ENCODE data around the gene SETX.

The SETX gene, protein sequence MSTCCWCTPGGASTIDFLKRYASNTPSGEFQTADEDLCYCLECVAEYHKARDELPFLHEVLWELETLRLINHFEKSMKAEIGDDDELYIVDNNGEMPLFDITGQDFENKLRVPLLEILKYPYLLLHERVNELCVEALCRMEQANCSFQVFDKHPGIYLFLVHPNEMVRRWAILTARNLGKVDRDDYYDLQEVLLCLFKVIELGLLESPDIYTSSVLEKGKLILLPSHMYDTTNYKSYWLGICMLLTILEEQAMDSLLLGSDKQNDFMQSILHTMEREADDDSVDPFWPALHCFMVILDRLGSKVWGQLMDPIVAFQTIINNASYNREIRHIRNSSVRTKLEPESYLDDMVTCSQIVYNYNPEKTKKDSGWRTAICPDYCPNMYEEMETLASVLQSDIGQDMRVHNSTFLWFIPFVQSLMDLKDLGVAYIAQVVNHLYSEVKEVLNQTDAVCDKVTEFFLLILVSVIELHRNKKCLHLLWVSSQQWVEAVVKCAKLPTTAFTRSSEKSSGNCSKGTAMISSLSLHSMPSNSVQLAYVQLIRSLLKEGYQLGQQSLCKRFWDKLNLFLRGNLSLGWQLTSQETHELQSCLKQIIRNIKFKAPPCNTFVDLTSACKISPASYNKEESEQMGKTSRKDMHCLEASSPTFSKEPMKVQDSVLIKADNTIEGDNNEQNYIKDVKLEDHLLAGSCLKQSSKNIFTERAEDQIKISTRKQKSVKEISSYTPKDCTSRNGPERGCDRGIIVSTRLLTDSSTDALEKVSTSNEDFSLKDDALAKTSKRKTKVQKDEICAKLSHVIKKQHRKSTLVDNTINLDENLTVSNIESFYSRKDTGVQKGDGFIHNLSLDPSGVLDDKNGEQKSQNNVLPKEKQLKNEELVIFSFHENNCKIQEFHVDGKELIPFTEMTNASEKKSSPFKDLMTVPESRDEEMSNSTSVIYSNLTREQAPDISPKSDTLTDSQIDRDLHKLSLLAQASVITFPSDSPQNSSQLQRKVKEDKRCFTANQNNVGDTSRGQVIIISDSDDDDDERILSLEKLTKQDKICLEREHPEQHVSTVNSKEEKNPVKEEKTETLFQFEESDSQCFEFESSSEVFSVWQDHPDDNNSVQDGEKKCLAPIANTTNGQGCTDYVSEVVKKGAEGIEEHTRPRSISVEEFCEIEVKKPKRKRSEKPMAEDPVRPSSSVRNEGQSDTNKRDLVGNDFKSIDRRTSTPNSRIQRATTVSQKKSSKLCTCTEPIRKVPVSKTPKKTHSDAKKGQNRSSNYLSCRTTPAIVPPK (N-terminal part only)

DNA sequence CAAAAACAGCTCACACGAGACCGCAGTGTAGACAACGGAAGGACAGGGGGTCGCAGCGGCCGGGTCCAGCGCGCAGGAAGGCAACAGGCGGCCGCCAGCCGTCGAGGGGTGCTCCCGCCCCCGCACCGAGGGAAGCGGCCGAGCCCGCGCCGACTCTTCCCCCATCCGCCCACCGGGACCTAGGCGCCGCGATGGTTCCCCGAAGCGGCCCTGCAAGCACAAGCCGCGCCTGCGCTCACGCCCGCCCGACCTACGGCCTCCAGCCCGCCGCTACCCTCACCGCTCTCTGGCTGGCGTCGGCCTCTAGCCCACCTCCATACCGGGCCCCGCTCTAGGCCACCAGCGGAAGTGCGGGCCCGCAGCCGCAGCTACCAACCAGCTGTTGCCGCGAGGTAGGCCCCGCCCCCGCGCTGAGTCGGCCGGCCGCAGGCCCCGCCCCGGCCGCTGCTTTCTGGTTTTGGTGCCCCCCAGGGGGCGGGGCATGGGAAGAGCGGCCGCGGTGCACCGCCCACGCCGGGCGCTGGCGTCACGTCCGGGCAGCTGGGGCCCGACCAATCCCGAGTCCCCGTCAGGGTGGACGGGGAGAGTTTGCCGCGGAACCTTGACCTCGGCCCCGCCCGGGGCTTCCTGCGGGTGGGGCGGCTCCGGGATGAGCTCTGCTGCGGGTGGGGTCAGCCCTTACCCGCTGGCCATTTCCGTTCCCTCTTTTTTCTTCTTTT lies at the start of gene SETX:
SETX (minus strand) TSS at position 350 of the 719 bp plus-strand sequence. CDS start 5,558 bp downstream, outside the sequence.
- DNase-seq (ENCODE audit: low read depth): peak; percentile 86
- TF ChIP-seq, protein P1, sequence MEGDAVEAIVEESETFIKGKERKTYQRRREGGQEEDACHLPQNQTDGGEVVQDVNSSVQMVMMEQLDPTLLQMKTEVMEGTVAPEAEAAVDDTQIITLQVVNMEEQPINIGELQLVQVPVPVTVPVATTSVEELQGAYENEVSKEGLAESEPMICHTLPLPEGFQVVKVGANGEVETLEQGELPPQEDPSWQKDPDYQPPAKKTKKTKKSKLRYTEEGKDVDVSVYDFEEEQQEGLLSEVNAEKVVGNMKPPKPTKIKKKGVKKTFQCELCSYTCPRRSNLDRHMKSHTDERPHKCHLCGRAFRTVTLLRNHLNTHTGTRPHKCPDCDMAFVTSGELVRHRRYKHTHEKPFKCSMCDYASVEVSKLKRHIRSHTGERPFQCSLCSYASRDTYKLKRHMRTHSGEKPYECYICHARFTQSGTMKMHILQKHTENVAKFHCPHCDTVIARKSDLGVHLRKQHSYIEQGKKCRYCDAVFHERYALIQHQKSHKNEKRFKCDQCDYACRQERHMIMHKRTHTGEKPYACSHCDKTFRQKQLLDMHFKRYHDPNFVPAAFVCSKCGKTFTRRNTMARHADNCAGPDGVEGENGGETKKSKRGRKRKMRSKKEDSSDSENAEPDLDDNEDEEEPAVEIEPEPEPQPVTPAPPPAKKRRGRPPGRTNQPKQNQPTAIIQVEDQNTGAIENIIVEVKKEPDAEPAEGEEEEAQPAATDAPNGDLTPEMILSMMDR (IDR thresholded peaks at IDR 0.05; ENCODE audit: low read depth, low read length, missing control alignments): no peak
- H3K4me3 ChIP-seq (ENCODE audit: low read depth, low read length): peak within 1 kb of the TSS; percentile 98

GRCh38 chr9:132404228-132404881 lies 49.6 kb upstream of the SETX start:
- TF ChIP-seq, protein P1 (IDR thresholded peaks at IDR 0.05; ENCODE audit: low read depth, low read length, missing control alignments): no peak
- DNase-seq (ENCODE audit: low read depth): no peak
- no peak overlapping the region for H3K4me3 ChIP-seq (ENCODE audit: low read depth, low read length)

DNA sequence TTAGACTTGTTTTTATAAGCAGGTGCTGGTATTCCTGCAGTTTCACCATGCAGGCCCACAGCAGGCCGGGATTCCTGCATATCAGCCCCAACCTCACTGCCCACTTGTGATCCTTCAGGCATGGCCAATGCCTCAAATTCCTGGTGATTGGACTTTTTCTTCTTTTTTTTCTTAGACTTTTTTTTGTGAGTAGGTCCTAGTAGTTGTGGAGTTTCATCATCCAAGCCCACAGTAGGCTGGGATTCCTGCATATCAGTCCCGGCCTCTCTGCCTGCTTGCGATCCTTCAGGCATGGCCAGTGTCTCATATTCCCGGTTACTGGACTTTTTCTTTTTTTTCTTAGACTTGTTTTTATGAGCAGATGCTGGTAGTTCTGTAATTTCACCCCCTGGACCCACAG lies 47.0 kb upstream of the SETX start:
- no peak overlapping the region for H3K4me3 ChIP-seq (ENCODE audit: low read depth, low read length)
- TF ChIP-seq, protein P1 (IDR thresholded peaks at IDR 0.05; ENCODE audit: low read depth, low read length, missing control alignments): no peak
- no peak for DNase-seq (ENCODE audit: low read depth)

DNA sequence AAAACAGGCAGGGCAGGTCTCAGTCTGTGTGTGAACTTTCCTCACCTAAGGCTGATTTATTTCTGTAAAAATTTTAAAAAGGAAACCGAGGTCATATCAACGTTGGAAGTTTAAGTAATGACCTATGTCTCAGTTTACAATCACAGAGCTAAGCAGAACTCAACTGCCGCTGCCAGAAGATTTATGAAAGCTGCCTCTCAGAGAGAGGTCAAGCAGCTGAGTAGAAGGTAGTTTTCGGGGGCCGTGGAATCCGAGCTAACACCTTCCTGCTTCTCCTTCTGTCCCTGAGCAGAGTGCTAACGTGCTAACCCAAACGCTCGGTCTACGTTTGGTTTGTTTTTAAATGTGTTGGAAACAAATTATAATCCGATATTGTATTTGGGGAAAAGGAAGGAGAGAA lies 40.8 kb upstream of the SETX start:
- H3K4me3 ChIP-seq (ENCODE audit: low read depth, low read length): no peak overlapping the region
- TF ChIP-seq, protein P1 (IDR thresholded peaks at IDR 0.05; ENCODE audit: low read depth, low read length, missing control alignments): no peak
- no peak for DNase-seq (ENCODE audit: low read depth)

- no peak for DNase-seq (ENCODE audit: low read depth)
- no peak overlapping the region for H3K4me3 ChIP-seq (ENCODE audit: low read depth, low read length)
- TF ChIP-seq, protein P1 (IDR thresholded peaks at IDR 0.05; ENCODE audit: low read depth, low read length, missing control alignments): no peak
Observed at GRCh38 chr9:132391449-132391848, 36.7 kb upstream of the SETX start.

All from GM12864 (cell line).